GM12878 (cell line): ENCODE results near the gene PLAC1.

Source experiments
- CHD1 ChIP-seq: IDR thresholded peaks from 2 replicates; pipeline ENCODE4 v1.6.1; 2012; ENCODE audit warnings: low read depth, low read length, improper control_type of control experiment
- JUND ChIP-seq: IDR thresholded peaks from 2 replicates; pipeline ENCODE4 v1.6.1; 2012; ENCODE audit warnings: low read depth, mild to moderate bottlenecking, low read length, improper control_type of control experiment, moderate library complexity
- POLR2A ChIP-seq: IDR thresholded peaks from 2 replicates; pipeline ENCODE4 v1.6.1; 2011; ENCODE audit warnings: low read depth, mild to moderate bottlenecking, low read length
- RAD51 ChIP-seq: fragments of 450-650 bp; IDR thresholded peaks from 2 replicates; pipeline ENCODE4 v1.6.1; 2016; ENCODE audit warnings: moderate library complexity, mild to moderate bottlenecking, inconsistent platforms
- RUNX3 ChIP-seq: IDR thresholded peaks from 2 replicates; pipeline ENCODE4 v1.6.1; 2012; ENCODE audit warnings: low read length, inconsistent platforms
- TAF1 ChIP-seq: IDR thresholded peaks from 2 replicates; pipeline ENCODE4 v1.6.1; 2011; ENCODE audit warnings: mild to moderate bottlenecking, low read depth, low read length, borderline replicate concordance
- TF ChIP-seq, protein P1 (sequence below), 3 experiments: IDR thresholded peaks in 2 of 3; conservative IDR thresholded peaks in 1 of 3; 2 replicates each; pipeline ENCODE4 v1.5.1; 2011; ENCODE audit warnings: low read depth in 3 of 3, low read length in 3 of 3, mild to moderate bottlenecking in 3 of 3, control low read depth in 2 of 3, moderate library complexity in 2 of 3, inconsistent platforms in 1 of 3, mixed read lengths in 1 of 3; ENCODE audit not compliant: control insufficient read depth in 2 of 3, insufficient read depth in 1 of 3; ENCODE audit errors: extremely low read depth in 1 of 3
- TF ChIP-seq, protein P2 (sequence below): IDR thresholded peaks from 2 replicates; pipeline ENCODE4 v1.6.1; 2012; ENCODE audit warnings: low read depth, low read length, improper control_type of control experiment
- TF ChIP-seq, protein P3 (sequence below): IDR thresholded peaks from 2 replicates; pipeline ENCODE4 v1.6.1; 2011; ENCODE audit warnings: low read depth, low read length, improper control_type of control experiment, borderline replicate concordance
- TF ChIP-seq, protein P4 (sequence below): IDR thresholded peaks from 2 replicates; pipeline ENCODE4 v1.6.1; 2011; ENCODE audit warnings: borderline replicate concordance, low read depth, mild to moderate bottlenecking, moderate library complexity, low read length; ENCODE audit not compliant: insufficient read depth, poor library complexity, severe bottlenecking

DNA sequence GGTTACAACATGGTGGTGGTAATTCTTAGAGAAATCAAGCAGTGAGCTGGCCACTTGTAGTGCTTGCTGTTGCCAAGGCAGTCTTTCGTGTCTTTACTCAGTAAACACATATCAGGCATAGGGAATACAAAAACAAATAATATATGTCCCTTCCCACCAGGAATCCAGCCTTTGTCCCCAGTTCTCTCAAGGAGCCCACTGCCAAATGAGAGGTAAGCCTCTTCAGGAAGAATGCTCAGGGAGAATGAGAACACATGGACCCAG lies 421 bp upstream of the PLAC1 start:
- TF ChIP-seq POLR2A (no peak), JUND (no peak), TAF1 (no peak), CHD1 (no peak), RUNX3 (no peak), RAD51 (no peak)
- TF ChIP-seq, protein P1, sequence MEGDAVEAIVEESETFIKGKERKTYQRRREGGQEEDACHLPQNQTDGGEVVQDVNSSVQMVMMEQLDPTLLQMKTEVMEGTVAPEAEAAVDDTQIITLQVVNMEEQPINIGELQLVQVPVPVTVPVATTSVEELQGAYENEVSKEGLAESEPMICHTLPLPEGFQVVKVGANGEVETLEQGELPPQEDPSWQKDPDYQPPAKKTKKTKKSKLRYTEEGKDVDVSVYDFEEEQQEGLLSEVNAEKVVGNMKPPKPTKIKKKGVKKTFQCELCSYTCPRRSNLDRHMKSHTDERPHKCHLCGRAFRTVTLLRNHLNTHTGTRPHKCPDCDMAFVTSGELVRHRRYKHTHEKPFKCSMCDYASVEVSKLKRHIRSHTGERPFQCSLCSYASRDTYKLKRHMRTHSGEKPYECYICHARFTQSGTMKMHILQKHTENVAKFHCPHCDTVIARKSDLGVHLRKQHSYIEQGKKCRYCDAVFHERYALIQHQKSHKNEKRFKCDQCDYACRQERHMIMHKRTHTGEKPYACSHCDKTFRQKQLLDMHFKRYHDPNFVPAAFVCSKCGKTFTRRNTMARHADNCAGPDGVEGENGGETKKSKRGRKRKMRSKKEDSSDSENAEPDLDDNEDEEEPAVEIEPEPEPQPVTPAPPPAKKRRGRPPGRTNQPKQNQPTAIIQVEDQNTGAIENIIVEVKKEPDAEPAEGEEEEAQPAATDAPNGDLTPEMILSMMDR (IDR thresholded peaks at IDR 0.05 in 2 of 3, conservative IDR thresholded peaks at IDR 0.05 in 1 of 3; ENCODE audit: control insufficient read depth in 2 of 3, extremely low read depth in 1 of 3, insufficient read depth in 1 of 3, low read depth in 3 of 3, low read length in 3 of 3), result no peak
- TF ChIP-seq, protein P2, sequence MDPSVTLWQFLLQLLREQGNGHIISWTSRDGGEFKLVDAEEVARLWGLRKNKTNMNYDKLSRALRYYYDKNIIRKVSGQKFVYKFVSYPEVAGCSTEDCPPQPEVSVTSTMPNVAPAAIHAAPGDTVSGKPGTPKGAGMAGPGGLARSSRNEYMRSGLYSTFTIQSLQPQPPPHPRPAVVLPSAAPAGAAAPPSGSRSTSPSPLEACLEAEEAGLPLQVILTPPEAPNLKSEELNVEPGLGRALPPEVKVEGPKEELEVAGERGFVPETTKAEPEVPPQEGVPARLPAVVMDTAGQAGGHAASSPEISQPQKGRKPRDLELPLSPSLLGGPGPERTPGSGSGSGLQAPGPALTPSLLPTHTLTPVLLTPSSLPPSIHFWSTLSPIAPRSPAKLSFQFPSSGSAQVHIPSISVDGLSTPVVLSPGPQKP, result no peak
- TF ChIP-seq, protein P3, sequence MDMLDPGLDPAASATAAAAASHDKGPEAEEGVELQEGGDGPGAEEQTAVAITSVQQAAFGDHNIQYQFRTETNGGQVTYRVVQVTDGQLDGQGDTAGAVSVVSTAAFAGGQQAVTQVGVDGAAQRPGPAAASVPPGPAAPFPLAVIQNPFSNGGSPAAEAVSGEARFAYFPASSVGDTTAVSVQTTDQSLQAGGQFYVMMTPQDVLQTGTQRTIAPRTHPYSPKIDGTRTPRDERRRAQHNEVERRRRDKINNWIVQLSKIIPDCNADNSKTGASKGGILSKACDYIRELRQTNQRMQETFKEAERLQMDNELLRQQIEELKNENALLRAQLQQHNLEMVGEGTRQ, result no peak
- TF ChIP-seq, protein P4, sequence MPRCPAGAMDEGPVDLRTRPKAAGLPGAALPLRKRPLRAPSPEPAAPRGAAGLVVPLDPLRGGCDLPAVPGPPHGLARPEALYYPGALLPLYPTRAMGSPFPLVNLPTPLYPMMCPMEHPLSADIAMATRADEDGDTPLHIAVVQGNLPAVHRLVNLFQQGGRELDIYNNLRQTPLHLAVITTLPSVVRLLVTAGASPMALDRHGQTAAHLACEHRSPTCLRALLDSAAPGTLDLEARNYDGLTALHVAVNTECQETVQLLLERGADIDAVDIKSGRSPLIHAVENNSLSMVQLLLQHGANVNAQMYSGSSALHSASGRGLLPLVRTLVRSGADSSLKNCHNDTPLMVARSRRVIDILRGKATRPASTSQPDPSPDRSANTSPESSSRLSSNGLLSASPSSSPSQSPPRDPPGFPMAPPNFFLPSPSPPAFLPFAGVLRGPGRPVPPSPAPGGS, result no peak
